Loucy (cell line): ENCODE results near the gene RAP1GAP2.

ENCODE experiments used
- CTCF ChIP-seq: fragments of 200-600 bp; sonication (generic); conservative IDR thresholded peaks from 2 replicates; pipeline ENCODE4 v1.5.1; 2014; ENCODE audit warnings: mild to moderate bottlenecking, antibody characterized with exemption, low read length
- EZH2phosphoT487 ChIP-seq: fragments of 200-600 bp; IDR thresholded peaks from 2 replicates; pipeline ENCODE4 v1.6.1; 2018; ENCODE audit warnings: antibody characterized with exemption, mild to moderate bottlenecking, moderate library complexity, borderline replicate concordance

- no peak for TF ChIP-seq CTCF
- no peak for TF ChIP-seq EZH2phosphoT487
Measured at GRCh38 chr17:2816688-2817087, 20.4 kb downstream of the RAP1GAP2 start.
